ENCODE measurements around the gene RBL2. TPM values are rescaled to one million over a fixed set of nuclear protein-coding genes. Genes with fewer than 3 reads are reported as not detected.

RBL2 gene
- total RNA-seq, 1 donor from 2014 or later = 43.4 TPM

- peaks cover 37% of the 10 kb centered on the region for H3K36me3 Mint-ChIP-seq (ENCODE audit: unreplicated experiment)
- TF ChIP-seq, protein P1, sequence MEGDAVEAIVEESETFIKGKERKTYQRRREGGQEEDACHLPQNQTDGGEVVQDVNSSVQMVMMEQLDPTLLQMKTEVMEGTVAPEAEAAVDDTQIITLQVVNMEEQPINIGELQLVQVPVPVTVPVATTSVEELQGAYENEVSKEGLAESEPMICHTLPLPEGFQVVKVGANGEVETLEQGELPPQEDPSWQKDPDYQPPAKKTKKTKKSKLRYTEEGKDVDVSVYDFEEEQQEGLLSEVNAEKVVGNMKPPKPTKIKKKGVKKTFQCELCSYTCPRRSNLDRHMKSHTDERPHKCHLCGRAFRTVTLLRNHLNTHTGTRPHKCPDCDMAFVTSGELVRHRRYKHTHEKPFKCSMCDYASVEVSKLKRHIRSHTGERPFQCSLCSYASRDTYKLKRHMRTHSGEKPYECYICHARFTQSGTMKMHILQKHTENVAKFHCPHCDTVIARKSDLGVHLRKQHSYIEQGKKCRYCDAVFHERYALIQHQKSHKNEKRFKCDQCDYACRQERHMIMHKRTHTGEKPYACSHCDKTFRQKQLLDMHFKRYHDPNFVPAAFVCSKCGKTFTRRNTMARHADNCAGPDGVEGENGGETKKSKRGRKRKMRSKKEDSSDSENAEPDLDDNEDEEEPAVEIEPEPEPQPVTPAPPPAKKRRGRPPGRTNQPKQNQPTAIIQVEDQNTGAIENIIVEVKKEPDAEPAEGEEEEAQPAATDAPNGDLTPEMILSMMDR (IDR thresholded peaks at IDR 0.05) = no peak
- peaks cover 20% of the 10 kb centered on the region for H3K4me1 Mint-ChIP-seq (ENCODE audit: unreplicated experiment)
- DNase-seq (ENCODE audit: extremely low spot score, unreplicated experiment) = no peak
- H3K27ac Mint-ChIP-seq (ENCODE audit: unreplicated experiment) = no peak overlapping the region
- H3K4me3 Mint-ChIP-seq (ENCODE audit: unreplicated experiment) = no peak overlapping the region
- H3K27me3 Mint-ChIP-seq (ENCODE audit: unreplicated experiment) = no peaks in the 10 kb centered on the region
- no peaks in the 10 kb centered on the region for H3K9me3 Mint-ChIP-seq (ENCODE audit: unreplicated experiment)
Observed at GRCh38 chr16:53498984-53499383, 64.7 kb downstream of the RBL2 start.

DNA sequence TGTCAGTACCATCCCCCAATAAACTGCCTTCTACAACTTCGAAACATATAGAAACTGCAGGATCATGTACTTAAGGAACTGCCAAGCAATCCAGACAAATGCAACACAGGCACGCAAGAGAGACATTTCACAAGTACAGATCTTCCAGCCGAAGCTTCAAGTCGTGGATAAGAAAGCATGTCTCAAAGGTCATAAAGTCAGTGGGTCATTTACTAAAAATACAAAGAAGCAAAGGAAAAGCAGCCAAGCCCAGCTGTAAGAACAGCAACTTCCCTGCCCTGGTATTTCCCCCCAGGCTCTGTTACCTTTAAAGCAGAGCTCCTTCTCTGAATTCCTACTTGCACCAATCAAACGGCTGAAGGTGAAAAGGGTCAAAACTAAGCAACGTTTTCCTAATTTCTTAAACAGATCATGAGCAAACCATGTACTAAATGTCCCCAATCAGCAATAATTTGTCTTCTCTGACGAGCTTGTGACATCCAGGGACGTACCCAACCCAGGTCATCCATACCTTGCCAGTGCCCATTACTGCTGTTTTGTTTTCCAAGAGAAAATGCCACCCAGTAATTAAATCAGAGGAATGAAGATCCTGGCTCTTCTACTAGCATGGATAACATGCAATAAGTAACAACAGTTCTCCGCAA is 67.1 kb downstream of the RBL2 start:
- Mint-ChIP-seq H3K9me3 (ENCODE audit: unreplicated experiment) (no peaks in the 10 kb centered on the region), H3K4me1 (ENCODE audit: unreplicated experiment) (peaks cover 28% of the 10 kb centered on the region), H3K27ac (ENCODE audit: unreplicated experiment) (peak overlapping the region; percentile 66), H3K36me3 (ENCODE audit: unreplicated experiment) (peaks cover 22% of the 10 kb centered on the region), H3K27me3 (ENCODE audit: unreplicated experiment) (no peaks in the 10 kb centered on the region), H3K4me3 (ENCODE audit: unreplicated experiment) (peak overlapping the region; percentile 95)
- TF ChIP-seq, protein P1 (IDR thresholded peaks at IDR 0.05) = no peak
- DNase-seq (ENCODE audit: extremely low spot score, unreplicated experiment) = no peak

DNA sequence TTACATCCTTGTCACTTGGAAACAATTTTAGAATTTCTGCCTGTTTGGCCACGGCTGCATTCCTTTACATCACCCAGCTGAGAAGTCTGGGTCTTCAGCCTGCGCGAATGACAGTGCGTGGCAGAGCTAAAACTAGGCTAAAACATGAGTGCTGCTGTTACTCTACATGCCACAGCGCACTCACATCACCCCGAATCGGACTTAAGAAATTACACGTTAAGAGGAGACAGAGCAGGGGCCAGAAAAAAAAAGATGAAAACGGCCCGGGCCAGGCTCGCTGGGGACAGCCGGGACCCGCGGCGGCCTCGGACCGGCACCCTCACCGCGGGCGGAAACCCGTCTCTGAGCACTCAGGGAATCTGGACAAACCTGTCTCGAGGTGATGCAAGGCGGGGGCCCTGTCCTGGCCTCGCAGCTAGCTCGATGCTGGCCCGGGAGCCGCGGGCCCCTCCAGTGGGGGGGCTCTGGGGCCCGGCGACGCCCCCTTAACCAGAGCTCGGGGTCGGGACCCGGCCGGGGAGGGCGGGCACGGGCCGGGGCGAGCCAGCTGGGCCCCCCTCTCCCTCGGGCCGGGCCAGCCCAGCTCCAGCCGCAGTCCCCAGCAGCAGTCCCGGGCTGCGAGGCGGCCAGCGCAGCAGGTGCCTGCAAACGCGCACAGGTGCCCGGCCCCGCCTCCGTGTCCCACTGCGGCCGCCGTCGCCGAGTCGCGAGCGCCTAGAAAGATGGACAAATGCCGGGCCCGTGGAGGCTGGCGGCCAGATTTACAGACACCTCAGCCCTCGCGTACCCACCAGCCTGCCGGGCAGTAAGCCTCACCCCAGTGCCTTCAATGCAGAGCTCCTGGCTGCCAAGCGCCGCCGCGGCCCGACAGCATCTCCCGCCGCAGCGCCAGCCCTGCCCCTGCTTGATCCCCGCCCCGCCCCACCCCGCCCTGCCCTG is 68.3 kb downstream of the RBL2 start, which contains the start of gene AKTIP:
AKTIP (minus strand) TSS at position 879 of the 939 bp plus-strand sequence. CDS start 2,950 bp downstream, outside the sequence.
- no peak for DNase-seq (ENCODE audit: extremely low spot score, unreplicated experiment)
- peak within 1 kb of the TSS; percentile 95 for H3K4me3 Mint-ChIP-seq (ENCODE audit: unreplicated experiment)
- H3K27me3 Mint-ChIP-seq (ENCODE audit: unreplicated experiment) = no peaks in the 10 kb centered on the region
- H3K27ac Mint-ChIP-seq (ENCODE audit: unreplicated experiment) = peak within 1 kb of the TSS; percentile 94
- peaks cover 15% of the 10 kb centered on the region for H3K36me3 Mint-ChIP-seq (ENCODE audit: unreplicated experiment)
- TF ChIP-seq, protein P1 (IDR thresholded peaks at IDR 0.05) = no peak
- H3K4me1 Mint-ChIP-seq (ENCODE audit: unreplicated experiment) = peaks cover 28% of the 10 kb centered on the region
- H3K9me3 Mint-ChIP-seq (ENCODE audit: unreplicated experiment) = no peaks in the 10 kb centered on the region

- TF ChIP-seq, protein P1 (IDR thresholded peaks at IDR 0.05) = no peak
- Mint-ChIP-seq H3K36me3 (ENCODE audit: unreplicated experiment) (peaks cover 10% of the 10 kb centered on the region), H3K27me3 (ENCODE audit: unreplicated experiment) (no peaks in the 10 kb centered on the region), H3K27ac (ENCODE audit: unreplicated experiment) (peak overlapping the region; percentile 94), H3K4me1 (ENCODE audit: unreplicated experiment) (peaks cover 28% of the 10 kb centered on the region), H3K9me3 (ENCODE audit: unreplicated experiment) (no peaks in the 10 kb centered on the region), H3K4me3 (ENCODE audit: unreplicated experiment) (peak overlapping the region; percentile 88)
- DNase-seq (ENCODE audit: extremely low spot score, unreplicated experiment) = peak; percentile 100
Observed at GRCh38 chr16:53503270-53503923, 69.1 kb downstream of the RBL2 start.
